PC-9 (cell line): ENCODE measurements around the gene RASAL2.

ENCODE experiments used
- CTCF ChIP-seq: fragments of 200-600 bp; sonication (generic); conservative IDR thresholded peaks from 2 replicates; pipeline ENCODE4 v1.6.1; 2017; ENCODE audit warnings: mixed run types, antibody characterized with exemption, mild to moderate bottlenecking, moderate library complexity
- EZH2 ChIP-seq: fragments of 200-600 bp; sonication (generic); IDR thresholded peaks from 2 replicates; pipeline ENCODE4 v1.8.0; 2017; ENCODE audit warnings: antibody characterized with exemption, low read depth

GRCh38 chr1:178461104-178461503 lies 367.2 kb downstream of the RASAL2 start:
- TF ChIP-seq CTCF (no peak), EZH2 (no peak)
